Stromal cell of bone marrow (primary cell): ENCODE data around the gene TIAM2.

Source experiments
- DNase-seq: peaks from one replicate; pipeline ENCODE4 v3.0.0-alpha.2; 2012; ENCODE audit warnings: low read depth

The TIAM2 gene

DNA sequence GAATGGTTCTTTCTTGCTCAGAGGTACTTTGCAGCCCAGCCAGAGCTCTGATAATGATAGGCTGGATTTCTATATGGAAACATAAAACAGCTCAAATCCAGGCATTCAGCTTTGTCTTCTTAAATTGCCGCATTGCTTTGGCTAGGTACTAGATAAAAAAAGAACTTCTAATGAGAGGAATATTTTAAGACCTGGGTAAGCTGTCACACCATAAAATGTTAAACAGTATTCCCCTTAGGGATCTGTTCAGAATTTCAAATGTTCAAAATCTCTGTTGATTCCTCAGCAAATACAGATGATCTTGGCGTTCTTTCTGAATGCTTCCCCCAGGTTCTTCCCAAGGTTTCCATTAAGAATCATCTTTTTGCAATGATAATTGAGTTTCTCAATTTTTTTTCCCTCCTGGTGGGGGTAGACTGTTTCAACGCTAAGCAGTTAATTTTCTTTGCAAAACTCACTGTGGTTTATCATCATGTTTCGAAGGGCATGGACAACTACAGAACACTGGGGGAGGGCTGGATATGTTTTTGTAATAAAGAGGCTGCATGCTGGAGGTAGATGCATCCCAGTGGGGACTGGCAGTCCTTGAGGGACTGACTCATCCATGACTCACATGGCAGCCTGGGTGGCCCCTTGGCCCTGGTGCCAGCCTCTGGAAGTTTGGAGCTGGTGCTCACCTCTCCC is 31.0 kb downstream of the TIAM2 start:
- DNase-seq = peak; percentile 79

DNA sequence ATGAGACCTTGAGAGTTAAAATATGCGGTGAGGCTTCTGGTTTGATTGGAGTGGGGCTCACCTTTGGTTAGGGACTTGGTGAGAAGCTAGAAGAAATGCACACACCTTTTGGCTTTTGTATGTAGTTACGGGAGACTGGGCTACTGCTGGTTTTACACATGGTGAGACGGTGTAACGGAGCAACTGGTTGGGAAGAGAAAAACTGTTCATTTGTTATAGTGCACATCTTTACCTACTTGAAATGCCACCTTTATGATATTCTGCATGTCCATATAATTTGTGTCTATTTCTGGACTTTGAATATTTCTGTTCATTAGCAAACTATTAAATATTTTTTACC is 31.6 kb downstream of the TIAM2 start:
- DNase-seq = no peak

DNA sequence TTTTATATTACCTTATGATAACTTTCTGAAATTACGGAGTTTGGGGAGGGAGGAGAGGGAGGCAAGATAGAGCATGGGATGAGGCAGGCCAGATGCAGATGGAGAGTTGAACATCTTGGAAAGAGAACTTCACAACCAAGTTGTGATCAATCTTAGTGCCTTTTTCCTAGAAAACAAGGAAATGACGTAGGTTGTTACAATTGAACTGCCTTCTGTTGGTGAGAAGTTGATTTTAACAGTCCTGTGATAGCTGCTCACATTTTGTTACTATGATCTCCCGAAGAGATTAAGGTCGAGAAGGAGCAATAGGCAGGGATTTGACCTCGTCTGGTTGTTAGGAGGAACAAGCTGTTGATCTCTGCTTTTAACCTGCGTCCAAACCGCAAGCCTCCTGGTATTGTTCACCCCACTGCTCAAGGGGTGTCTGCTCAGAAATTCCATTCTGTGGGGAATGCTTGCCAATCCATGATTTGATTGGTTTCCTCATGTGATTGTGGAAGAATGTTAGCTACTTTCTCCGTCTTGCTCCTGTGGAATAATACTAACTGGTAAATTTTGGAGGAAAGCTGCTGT is 35.1 kb downstream of the TIAM2 start:
- DNase-seq = no peak

DNA sequence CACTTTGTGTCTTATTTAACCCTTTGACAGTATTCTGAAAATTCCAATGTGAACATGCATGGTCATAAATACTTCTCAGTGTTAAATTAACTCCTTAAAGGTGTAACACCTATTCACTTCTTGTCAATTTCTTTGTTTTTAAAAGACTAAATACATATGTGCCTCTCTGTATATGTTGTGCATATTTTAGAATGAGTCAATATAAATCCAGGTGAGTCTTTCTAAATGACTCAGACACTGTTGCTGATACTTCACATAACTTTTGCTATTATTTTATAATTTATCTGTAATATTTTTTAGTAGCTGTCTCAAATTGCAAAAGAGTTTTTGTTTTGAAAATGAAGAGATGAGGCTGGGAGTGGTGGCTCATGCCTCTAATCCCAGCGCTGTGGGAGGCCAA is 36.0 kb downstream of the TIAM2 start:
- DNase-seq = no peak

DNA sequence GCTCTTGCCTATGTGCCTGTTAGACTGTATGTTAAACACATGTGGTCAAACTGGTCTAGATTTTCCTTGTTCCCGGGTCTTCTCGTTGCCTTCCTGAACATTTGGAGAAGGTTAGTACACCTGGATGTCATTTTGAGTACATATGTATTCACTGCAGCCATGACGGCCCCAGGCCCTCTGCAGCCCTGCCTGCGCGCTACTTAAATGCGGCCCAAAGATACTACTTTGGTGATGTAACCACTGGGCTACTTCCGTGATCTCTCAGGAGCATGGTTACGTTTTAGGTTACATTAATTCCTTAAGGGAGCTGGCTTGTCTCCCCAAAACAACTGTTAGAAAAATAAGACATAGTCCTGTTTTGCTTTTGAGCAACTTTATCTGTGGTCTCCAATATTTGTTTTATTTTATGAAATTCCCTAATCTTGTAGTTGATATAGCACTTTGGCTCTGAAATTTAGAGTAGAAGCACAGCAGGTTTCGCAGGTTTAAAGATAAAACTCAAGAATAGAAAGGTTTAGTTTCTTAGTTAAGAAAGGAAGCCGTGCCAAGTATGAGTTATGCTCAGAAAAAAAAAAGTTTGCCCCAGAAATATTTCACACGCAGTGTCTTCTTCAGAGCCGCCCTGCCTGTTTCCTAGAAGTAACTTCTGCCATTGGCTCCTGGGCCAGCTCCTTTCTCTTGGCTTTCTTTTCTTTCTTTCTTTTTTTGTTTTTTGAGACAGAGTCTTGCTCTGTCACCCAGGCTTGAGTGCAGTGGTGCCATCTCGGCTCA is 38.1 kb downstream of the TIAM2 start:
- no peak for DNase-seq

DNA sequence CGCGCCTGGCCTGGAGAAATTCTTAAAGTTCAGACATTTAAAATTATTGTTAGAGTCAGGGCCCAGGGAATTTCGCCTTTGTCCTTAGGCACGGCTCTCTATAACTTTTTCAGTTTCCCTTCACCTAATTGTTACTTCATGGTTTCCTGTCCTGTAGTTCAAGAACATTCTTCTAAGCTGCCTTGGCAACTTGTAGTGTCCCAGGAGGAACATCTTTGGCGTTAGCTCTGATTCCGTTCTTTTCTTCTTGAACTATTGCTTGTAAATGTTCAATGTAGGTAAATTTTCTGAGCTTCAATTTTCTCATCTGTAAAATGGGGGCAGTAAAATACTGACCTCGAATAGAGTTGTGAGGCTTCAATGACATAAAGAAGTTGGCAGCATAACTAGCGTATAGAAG is 41.8 kb downstream of the TIAM2 start:
- DNase-seq = no peak

DNA sequence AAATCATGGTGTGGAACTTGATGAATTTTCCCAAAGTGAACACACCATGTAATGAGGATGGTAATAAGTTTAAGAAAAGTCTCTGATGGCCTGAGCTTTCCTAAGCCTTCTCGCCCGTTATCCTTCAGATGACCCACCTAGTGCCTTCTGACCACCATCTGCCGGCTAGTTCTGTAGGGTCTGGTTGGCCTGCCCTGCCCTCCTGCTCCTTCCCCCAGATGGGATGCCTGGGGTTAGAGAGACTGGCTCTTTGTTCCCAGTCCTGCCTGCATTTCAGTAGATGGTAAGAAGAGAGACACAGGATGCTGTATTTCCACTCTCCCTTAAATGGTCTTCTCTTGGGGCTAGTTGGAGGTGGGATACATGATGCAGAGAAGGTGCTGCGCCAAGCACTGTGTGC is 43.0 kb downstream of the TIAM2 start:
- no peak for DNase-seq

DNA sequence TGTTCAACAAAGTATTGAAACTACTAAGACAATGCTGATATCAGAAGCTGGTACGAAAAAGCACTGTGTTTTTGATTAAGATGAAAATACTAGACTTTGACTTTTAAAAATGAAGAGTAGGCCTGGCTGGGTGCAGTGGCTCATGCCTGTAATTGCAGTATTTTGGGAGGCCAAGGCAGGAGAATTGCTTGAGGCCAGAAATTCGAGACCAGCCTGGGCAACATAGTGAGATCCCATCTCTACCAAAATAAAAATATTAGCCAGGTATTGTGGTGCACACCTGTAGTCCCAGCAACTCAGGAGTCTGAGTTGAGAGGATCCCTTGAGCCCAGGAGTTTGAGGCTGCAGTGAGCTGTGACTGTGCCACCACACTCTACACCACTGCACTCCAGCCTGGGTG is 43.4 kb downstream of the TIAM2 start:
- no peak for DNase-seq

DNA sequence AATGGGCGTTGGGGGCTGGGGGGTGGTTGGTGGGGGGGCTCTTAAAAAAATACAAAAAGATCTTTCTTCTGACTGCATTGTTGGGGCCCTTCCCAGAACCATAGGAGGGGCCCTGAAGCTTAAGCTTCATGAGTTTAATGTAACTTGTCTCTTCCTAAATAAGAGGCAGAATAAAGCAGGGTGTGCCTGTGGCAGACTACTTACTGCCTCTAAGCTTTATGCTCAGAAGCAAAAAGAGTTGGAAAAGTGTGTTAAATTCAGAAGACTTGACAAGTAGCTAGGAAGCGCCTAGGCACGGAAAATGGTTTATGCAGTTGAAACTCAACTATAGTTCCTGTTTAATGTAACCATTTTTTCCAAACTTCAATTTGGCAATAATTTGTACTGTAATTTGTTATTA is 44.5 kb downstream of the TIAM2 start:
- no peak for DNase-seq

DNA sequence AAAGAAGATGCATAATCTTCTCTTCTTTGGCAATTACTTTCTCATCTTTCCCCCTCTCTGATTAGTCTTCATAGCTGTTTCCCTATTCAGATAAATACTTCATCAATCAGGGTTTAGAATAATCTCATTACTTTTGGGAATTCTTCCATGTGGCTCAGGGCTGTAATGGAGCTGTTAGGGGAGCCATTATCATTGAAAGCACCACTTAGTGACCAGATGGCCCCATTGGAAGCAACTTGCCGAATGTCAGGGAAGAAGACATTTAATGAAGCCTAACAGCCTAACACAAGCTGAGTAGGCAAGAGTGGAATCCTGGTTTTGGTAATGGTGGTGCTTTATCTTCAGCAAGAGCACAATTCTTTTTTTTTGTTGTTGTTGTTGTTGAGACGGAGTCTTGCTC is 45.0 kb downstream of the TIAM2 start:
- no peak for DNase-seq

DNA sequence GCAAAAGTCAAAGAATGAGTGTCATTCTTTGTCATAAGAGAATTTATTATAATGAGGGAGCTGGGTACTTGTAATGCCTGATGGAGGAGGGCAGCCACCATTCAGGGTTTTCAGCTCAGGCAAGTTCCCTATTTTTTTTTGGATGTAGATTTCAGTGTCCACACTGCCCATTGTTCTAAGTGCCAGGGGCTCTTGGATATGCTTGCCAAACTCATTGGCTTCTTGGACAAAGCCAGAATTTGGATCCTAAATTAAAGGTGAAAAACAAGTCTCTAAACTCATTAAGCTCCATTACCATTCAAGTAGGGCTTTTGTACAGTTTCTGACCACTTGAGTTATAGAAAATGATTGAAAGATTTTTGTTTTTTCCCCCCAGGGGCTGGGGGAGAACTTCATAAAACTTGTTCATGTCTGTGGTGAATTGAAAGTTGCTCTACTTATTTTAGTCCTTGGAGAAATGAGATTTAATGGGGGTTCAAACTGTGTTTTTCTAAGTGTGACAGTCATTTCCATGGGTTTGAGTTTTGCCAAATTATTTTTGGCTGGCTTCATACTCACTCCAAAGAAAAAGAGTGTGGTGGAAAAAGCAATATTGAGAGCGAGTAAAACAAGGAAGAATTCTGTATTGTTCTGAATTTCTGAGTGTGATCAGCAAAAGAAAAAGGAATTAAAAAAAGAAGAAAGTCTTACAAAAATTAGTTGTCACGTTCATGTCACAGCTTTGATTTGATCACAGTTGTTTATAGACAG is 46.0 kb downstream of the TIAM2 start:
- no peak for DNase-seq

DNA sequence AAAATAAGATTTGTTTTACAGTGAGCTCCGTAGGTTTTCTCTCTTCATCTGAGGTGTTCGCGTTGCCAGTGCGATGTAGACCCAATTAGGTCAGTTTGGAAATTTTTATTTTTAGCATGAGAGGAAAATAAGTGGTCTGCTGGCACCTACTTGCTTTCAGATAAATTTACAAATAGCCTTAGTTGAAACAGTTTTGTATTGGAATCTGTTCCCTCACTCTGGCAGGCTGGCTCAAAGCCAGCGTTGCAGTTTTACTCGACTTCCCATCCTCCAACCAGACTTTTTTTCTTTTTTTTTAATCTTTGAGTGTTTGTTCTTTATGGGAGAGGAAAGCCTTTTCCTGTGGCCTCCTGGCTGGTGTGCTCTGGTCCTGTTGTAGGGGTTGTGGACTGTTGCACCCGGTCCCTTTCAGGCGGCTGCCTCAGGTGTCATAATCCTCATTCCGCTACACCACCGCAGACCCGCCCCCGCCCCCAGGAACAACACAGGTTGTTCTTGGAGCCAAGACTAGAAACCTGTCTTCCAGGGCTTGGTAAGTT is 46.7 kb downstream of the TIAM2 start:
- DNase-seq = no peak

DNA sequence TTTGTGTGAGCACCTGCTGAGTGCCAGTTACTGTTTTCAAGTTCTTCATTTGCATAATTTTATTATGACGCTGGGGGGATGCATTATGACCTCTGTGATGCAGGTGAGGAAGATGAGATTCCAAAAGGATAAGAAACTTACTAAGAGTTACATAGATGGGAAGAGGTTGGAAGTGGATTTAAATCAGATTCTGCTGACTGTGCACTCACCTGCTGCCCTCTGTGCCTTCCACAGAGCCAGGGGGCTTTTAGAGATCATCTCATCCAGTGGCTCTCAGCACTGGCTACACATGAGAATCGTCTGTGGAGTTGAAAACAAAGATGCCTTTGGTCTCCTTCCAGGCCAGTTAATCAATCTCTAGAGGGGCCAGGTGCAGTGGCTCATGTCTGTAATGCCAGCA is 47.9 kb downstream of the TIAM2 start:
- DNase-seq = no peak

DNA sequence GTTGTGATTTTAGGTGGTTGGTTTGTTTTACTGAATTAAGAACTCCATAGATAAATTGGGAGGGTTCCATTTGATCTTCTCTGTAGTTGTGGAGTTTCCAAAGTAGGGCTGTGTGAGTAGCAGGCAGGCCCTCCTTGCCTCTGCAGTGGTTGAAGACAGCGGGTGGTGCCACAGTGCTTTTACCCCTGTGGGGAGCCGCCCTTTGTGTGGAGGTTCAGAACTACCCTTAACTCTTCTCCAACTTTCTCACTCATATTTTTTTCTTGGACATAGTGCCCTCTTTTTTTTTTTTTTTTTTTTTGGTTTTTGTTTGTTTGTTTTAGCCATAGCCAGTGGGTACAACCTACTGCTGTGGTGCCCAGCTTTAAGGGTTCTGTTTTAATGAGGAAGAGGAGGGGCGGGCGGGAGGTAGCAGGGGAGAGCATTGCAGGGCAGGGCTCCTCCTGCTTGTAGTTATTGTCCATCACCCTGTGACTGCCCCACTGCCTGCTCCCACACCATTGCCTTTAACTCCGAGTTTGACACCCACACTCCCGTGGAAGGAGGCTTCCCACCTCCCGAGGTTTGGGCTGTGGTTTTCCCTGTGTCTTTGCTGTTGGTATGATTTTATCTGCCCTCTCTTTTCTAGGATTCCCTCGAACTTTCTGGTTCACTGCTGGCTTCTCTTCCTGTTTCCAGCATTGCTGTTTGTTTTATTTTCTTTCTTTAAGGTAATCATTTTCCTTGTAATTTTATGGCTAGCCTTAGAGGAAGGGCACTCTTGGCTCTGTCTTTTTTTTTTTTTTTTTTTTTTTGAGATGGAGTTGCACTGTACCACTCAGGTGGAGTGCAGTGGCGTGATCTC is 50.7 kb downstream of the TIAM2 start:
- no peak for DNase-seq

DNA sequence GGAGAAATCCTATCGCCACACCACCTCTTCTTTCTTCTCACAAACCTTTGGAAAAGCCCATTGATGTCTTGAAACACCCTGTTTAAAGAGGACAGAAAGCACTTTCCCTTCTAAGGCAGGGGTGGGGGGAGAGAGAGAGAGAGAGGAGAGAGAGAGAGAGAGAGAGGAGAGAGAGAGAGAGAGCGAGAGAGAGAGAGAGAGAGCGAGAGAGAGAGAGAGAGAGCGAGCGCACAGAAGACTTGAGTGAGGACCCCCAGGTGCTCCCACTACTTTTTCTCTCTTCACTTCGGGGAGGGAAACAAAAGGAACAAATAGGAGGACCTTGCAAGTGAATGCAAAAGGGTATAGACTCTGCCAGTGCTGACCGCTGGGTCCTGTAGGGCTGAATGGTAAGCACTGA is 52.4 kb downstream of the TIAM2 start:
- DNase-seq = no peak

DNA sequence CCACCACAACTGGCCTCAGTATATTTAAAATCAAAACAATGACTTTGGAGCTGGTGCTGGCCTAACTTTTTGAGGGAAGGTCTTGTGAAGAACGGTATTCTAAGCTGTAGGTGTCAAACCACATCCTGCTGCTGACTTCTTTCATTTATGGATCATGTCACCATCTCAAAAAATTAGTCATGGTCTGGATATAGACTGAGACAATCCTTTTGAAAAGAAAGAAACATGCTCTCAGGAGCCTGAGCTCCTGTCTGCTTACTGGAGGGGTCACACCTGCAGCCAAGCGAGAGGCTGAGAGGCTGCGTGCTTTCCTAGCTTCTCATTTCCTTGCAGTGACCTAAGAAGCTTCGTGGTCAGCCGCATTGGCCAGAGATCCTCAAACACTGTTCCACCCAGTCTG is 55.2 kb downstream of the TIAM2 start:
- no peak for DNase-seq

DNA sequence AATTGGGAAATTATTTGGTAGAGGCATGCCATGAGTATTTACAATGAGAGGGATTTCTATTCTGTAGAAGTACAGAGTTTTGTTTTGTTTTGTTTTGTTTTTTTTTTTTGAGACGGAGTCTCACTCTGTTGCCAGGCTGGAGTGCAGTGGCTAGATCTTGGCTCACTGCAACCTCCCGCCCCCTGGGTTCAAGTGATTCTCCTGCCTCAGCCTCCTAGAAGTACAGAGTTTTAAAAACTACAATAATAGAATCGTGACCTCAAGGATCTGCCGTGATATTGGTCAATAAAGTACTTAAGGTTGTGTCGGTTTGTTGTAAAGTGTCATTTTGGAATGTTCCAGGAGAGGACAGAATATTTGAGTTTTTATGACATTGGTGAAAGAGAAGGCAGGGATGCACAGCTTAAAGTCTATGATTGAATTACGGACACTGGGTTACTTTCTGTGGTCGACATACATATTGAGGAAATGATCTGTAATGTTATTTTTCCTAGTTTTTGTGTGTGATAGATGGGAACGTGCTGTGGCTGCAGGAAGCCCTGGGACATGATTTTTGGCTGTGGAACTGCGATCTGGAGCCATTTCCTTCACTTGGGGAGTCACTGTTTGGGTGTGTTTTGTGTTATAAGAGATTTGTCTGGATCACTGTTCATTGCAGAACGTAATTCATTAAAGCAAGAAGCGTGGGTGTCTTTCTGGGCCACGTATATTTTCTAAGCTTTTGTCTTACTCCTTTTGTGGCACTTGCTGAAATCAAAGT is 59.6 kb downstream of the TIAM2 start:
- DNase-seq = no peak

DNA sequence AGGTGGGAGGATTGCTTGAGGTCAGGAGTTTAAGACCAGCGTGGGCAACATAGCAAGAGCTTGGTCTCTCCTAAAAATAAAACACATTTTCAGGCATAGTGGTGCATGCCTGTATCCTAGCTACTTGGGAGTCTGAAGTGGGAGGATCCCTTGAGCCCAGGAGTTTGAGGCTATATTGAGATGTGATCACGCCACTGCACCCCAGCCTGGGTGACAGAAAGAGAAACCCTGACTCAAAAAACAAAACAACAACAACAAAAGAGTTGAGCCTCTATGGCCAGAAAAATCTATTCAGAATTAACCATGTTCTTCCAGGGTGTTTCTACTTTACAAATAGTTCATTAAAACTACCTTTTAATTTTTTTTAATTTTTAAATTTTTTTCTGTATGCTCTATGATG is 60.6 kb downstream of the TIAM2 start:
- no peak for DNase-seq

DNA sequence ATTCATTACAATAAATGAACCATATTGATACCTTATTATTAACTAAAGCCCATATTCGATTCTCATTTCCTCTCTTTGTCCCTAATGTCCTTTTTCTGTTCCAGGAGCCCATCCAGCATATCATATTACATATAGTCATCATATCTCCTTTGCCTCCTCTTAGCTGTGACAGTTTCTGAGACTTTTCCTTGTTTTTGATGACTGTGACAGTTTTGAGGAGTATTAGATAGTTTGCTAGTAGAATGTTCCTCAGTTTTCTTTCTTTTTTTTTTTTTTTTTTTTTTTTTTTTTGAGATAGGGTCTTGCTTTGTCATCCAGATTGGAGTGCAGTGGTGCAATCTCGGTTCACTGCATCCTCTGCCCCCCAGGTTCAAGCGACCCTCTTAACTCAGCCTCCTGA is 61.6 kb downstream of the TIAM2 start:
- DNase-seq = no peak

DNA sequence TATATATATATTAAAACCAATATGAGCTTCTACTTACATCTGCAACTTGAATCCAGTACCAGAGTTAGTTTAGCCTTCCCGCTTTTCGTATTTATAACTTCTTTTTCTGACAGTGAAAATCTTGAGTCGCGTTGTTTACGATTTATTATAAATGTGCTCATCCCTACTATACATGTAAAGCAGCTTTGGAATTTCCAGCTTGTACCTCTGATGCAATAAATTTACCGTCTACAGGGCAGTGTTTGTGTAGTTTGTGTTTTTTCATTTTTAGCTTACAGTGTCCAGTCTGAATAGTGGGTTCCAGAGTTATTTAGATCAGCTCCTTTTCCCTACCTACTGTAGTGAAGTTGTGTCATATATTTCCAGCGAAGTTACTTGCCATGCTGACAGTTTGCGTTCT is 66.3 kb downstream of the TIAM2 start:
- no peak for DNase-seq

DNA sequence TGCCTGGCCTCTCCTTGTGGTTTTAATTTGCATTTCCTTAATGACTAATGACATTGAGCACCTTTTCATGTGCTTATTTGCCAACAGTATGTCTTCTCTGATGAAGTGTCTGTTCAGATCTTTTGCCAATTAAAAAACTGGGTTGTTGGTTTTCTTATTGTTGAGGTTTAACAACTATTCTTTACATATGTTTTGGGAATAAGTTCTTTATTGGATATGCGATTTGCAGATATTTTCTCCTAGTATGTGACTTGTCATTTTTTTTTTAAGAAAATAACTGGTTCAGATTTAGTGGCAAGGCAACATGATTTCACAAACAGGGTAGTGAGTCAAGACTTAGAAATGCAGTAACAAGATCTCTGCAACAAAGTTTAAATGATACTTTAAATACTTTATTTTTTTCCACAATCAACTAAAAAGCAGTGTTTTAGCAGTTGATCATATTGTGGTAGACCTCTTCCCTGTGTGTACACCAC is 67.8 kb downstream of the TIAM2 start:
- DNase-seq = peak; percentile 73
